Measurements from ENCODE around the gene MCRIP1.

The MCRIP1 gene, protein sequence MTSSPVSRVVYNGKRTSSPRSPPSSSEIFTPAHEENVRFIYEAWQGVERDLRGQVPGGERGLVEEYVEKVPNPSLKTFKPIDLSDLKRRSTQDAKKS

DNA sequence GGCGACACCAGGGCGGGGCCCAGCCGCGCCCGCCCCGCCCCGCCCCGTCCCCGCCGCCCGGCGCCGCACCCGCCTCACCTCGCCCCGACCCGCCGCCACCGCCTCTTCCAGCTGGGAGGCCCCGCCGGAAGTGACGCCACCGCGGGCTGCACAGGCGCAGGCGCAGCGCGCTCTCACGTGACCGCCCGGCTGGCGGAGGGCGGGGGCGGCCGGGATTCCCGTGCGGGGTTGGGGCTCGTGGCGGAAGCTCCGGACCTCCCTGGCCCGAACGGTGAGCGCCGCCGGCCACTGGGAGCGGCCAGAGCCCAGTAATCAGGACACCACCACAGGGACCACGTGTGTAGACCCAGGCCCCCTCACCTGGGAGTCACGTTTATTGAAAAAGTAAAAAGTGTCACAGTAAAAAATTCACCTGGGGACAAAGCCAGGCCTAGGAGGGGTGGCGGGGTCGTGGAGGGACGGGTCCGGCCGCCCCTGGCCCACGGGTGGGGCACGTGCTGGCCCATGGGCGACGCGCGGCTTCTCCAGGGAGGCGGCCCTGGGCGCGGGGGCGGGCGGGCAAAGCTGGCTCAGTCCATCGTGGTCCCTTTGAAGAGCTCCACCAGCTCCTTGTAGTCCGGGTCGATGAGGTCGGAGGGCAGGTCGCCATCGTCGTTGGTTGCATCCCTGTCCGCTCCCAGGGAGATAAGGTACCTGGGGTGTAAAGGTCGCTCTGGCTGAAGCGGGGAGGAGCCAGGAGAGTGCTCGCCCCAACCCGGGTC lies at the start of gene MCRIP1:
TSS of gene MCRIP1 (minus strand) at position 132 of the 761 bp plus-strand sequence. CDS start 8,785 bp downstream, outside the sequence.
- DNase-seq (ENCODE audit: low read depth in 2 of 3, low spot score in 1 of 3), result peak; percentile 91 to 97 (median 91)

DNA sequence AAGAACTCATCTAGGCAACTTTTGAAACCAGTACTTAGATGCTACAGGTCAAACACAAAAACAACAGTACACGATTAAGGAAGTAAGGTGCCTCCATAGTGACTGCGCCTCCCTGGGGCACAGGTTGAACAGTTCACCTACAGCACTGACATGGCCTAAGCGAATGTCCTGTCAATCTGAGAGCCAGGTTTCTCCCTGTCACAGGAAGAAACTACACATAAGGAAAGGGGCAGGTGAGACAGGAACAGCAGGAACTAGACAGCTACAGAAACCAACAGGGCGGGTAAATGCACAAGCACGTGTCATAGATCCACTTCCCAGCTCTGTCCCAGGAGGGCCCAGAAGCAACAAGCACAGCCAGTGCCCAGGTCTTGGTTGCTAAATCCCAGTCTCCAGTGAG lies 46.0 kb upstream of the MCRIP1 start:
- no peak for DNase-seq (ENCODE audit: low read depth in 2 of 3, low spot score in 1 of 3)

DNA sequence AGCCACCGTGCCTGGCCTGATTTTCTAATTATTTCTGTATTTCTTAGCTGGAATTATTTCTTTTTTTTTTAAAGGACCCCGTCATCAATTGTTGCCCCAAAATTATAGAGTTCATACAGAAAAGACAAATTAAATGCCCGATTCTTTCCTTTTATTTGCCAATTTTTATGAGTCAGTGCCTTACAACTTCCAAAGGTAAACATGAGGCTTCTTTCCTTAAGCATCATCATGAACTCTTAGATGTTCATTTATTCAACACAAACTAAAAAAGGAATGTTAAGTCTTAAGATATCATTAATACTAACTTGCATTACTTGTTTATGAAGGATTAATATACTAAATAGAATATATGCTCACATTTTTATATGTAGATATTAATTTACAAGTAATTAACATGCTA lies 45.2 kb upstream of the MCRIP1 start:
- DNase-seq (ENCODE audit: low read depth in 2 of 3, low spot score in 1 of 3), result no peak

DNA sequence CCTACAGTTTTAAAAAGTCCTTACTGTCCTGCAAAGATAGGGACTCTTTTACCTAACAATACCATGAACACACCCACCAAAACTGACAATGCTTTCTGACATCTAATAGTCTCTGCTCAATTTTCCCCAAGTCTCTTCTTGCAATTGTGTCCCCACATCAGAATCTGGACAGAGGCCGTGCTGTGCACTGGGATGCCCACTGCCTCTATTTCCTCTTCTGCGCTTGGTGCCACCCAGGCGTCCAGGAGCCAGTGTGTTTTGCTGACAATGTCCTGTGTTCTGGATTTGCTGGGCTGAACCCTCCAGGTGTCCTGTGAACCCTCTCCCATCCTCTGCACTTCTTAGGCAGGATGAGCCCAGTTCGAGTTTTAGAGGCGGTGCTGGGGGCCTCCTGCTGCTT lies 44.5 kb upstream of the MCRIP1 start:
- no peak for DNase-seq (ENCODE audit: low read depth in 2 of 3, low spot score in 1 of 3)

DNA sequence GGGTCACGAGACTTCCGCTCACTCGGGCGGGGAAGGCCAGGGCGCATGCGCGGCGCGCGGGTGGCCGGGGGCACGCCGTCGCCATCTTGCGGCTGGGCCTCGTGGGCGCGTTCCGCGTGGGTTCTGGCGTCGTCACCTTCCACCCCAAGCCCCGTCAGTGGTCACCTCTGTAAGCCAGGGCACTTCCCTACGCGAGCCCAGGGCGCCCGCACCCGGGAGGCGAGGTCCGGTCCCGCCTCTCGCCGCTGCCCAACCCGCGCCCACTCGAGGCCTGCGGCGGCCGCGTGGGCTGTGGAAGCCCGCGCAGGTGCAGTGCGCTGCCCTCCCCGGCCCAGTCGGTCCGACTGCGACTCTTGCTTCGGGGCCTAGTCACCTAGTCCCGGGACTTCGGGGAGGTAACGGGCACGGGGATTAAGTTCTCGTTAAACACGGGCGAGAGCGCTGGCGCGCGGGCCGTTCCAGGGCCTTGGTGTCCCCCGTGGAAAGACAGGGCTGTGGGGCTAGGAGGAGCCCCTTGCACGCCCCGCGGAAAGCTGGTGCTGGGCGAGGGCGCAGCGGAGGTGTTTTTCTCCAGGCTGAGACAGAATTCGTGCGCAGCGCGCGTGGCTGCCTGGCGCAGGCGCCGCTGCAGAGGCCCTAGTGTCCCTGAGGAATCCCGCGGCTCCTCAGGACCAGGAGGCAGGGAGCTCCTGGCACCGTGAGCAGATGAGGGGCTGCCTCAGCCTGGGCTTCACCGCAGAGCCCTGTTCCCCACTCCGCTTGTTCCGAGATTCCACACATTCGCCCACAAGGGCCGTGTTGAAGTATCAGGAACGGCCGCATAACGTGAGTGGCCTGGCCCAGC lies 38.5 kb upstream of the MCRIP1 start:
- peak; percentile 88 to 97 (median 89) for DNase-seq (ENCODE audit: low read depth in 2 of 3, low spot score in 1 of 3)

DNA sequence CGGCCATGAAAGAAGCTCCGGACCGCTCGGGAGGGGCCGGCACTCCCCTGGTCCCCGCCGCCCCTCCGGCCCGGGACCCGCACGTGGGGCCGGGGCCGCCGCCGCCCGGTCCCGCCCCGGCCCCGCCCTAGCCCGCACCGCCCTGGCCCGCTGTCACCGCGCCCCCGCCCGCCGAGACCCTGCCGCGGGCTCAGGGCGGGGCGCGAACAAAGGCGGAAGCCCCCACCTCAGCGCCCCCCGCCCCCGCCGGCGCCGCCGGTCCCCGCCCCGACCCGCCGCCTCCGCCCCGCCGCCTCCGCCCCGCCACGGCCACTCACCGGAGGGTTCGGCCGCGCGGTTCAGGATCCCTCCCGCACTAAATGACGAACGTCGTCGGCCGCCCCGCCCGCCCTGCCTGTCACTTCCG lies 37.9 kb upstream of the MCRIP1 start, which contains the start of gene ARHGDIA:
TSS of gene ARHGDIA (minus strand) at position 357 of the 406 bp plus-strand sequence. CDS start 1,407 bp downstream, outside the sequence.
- DNase-seq (ENCODE audit: low read depth in 2 of 3, low spot score in 1 of 3), result no peak

DNA sequence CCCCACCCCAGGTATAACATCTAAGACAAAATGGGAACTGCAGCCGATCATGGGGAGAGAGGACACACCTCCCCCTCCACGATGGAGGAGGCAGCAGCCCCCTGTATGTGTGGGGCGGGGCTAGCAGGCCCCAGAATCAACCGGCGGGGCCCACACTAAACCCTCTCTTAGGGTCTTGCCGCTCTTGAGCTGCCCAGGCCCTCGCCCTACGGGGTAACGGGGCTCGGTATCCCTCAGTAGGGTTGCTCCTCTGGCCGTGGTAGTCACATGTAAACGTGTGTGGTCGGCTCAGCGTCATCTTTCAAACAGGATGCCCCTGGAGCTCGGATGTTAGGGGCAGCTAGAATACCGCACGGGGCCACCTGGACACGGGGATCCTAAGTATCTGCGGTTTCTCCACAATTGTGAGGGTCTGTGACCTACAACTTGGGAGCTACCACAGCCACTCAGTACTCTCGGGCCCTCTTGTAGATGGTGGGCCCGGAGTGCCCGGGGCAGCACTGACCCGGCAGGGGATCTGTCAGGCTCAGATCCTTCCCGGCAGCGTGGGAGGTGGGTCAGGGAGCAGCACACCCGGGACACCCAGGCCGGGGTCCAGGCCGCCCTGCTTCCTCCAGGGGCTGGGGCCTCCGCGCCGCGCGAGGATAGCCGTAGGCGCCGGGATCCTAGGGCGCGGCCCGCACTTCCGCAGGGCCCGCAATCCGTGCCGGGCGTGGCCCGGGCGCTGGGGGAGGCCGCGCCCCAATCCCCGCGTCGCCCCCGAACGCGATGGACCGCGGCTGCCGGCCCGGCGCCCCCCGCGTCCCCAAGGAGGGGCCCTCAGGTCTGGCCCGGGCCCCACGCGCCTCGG lies 37.3 kb upstream of the MCRIP1 start:
- no peak for DNase-seq (ENCODE audit: low read depth in 2 of 3, low spot score in 1 of 3)

DNA sequence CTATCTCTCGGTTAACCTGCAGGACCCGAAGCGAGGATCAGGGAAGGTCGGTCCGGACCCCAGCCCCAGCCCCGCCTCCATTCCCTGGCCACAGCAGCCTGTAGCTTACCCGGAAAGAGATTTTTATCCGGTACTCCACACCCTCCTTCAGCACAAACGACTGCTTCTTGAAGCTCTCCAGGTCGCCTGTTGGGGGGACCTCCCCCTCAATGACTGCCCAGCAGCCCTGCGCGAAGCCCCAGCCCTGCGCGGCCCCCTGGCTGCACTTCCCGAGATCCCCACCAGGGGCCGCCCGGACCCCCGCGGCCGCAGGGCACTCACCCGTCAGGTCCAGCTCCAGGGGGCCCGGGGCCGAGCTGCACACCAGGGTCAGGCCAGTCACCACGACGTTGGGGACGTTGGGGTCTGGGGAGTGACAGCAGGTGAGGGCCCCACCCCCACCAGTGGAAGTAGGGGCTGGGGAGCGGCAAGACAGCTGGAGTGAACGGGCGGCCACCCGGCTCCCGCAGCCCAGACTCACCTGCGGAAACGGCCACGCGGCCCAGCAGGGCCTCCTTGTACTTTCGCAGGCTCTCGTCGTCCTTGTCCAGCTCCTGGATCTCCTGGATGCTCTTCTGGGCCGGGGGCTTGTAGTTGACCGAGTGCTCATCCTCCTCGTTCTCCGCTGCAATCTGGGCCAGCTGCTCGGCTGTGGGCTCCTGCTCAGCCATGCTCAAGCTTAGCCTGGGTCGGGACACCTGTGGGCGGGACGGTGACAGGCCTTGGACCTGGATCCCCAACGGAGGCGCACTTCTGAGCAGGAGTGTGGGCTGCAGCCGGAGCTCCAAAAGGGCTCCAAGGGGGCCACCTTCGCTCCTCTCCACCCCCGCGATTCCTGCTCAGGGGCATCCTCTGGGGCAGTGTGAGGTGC lies 36.4 kb upstream of the MCRIP1 start:
- no peak for DNase-seq (ENCODE audit: low read depth in 2 of 3, low spot score in 1 of 3)

DNA sequence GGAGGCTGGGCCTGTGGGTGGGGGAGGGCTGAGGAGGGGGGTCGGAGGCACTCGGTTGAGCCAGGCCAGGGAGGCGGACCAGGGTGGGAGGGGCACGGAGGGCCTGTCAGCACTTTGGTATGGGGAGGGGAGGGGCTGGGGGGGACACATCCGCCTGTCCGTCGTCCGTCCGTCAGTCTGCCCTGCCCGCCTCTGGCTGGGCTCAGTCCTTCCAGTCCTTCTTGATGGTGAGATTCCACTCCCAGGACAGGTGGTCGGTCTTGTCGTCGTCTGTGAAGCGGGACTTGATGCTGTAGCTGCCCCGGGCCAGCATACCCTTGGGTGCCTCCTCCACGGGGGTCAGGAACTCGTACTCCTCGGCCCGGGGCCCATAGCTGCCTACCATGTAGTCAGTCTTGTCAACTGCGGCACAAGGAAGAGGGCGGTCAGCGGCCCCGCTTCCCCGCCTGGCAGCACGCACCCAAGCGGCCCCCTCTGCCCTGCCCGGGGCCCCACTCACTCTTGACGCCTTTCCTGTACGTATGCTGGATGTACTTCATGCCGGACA lies 35.7 kb upstream of the MCRIP1 start:
- DNase-seq (ENCODE audit: low read depth in 2 of 3, low spot score in 1 of 3), result no peak

DNA sequence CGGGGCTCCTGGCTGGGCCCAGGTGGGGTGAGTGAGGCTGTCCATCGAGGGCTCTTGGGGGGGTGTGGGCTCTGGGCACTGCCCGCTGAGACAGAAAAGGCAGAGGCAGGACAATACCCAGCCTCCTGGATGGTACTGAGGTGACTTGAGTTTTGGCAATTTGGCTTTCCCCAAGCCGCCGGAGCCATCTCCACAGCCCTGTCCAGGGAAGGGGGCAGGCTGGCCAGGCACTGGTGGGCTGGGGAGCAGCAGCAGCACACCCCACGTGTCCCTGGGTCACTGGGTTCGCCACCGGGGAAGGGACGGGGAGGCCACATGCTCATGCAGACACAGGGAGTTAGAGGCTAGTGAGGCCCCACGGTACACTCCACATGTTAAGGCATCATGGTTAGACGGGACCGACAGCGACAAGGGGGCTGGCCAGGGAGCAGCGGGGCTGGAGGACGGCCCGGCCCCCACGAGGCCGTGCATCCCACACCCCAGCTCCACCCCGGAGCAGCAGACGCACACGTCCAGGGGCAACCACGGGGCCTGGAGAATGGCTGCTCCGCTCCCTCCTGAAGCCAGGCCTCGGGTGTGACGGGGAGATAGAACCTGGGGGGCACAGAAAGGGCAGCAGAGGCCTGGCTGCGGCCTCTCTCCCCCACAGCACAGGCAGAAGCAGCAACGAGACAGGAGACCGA lies 35.0 kb upstream of the MCRIP1 start:
- no peak for DNase-seq (ENCODE audit: low read depth in 2 of 3, low spot score in 1 of 3)

DNA sequence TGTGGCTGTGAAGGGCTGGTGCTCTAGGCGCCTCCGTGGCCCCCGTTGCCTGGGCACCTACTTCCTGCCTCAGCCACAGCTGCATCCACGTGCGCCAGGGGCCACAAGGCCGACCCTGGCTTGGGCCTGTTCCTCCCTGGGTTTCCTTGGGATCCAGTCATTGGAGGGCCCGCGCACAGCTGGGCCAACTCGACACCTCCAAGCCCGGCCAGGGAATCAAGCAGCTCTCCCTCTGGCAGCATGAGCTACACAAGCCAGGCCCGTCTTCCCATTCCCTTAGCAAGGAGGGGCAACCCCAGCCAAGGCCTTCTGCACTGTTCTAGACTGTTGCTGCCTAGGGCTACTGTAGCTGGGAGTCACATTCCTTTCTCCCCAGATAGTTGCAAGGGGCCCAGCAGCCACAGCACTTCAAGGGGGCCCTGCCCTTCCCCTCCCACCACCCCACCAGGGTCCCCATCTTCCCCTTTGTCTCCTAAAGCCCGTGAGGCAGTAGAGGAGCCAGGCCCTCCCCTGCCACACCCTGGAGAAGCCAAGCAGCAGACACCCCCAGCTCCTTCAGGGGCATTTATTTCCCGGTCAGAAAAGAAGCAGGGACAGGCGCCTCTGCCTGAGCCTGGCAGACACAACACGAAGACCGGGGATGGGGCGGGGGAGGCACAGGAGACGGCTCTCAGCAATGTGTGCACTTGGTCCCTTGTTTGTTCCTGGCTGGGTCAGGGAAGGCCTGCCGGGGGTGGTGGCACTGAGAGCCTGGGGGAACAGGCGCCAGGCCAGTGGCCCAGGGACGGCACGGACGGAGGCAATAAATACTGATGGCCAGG lies 34.3 kb upstream of the MCRIP1 start:
- DNase-seq (ENCODE audit: low read depth in 2 of 3, low spot score in 1 of 3), result no peak

DNA sequence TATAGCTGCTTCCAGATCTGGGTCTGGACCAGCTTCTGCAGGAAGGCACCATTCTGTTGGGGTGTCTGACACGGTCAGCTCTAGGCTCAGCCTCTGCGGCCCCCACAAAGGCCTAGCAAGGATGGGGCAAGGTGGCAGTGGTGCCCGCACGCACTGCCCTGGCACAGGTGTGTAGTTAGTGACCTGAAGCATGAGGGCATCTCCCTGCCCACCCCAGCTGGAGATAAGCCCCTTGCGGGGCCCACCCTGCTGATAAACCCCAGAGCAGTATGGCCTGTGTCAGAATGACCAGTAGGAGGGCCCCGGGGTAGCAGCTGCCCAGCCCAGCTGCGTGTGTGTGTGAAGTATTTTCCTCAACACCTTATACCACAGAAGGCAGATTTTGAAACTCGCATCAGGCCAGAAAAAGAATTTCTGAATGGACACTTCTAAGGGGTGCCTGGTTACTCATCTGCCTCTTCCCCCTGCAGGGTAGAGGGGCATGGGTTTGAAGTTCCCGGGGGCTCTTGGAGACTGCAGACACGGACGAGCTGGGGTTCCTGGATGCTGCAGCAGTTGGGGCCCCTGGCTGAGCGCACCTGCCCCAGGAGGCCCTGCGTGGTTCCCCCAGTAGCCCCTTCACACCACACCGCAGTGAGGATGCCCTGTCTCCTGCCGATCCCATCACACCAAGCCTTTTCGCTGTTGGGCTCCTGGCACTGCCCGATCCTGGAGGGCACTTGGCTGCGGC lies 33.5 kb upstream of the MCRIP1 start:
- DNase-seq (ENCODE audit: low read depth in 2 of 3, low spot score in 1 of 3), result no peak

DNA sequence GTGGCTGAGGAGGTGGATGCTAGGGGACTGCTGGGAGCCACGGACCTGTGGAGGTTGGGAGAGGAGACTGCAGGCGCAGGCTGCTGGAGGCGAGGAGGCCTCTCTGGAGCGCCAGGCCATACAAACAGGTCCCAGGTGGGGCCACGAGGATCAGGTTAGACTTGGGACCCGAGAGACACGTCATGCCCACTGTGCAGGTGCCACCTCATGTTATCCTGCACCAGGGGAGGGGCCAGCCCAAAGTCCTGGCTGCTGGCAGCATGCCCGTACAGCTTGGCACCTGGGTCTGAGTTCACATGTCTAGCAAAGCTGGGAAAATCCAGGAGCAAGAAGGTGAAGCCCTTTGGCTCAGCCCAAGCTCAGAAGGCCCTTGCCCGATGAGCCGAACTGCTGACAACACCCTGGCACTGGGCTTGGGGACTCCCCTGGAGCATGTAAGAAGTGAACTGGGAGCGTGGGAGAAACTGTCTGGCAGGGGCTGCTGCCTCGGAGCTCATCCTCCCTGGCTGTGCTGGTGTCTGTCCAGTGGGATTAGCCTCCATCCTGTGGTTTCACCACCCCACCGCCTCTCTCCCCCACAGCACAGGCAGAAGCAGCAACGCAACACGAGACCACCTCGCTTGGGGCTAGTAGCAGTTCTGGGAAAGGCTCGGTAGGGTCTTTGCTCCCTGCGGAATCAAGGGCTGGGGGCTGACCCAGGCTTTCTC lies 32.8 kb upstream of the MCRIP1 start:
- no peak for DNase-seq (ENCODE audit: low read depth in 2 of 3, low spot score in 1 of 3)

DNA sequence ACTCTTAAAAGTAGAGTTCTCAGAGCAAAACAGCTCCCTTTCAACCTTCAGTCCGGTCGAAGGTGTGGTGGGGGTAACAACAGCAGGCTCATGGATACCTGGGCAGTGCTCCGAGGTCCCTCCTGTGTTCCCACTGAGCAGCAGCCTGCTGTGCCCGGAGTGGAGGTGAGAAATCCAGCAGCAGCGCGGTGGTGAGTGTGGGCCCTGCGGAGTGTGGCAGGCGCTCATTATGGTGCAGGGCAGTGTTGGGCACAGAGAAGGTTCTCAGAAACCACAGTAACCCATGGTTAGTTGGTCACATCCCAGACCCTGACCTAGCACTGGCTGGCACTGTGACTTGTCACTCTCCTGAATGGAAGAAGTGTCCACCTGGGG lies 32.3 kb upstream of the MCRIP1 start:
- DNase-seq (ENCODE audit: low read depth in 2 of 3, low spot score in 1 of 3), result no peak

DNA sequence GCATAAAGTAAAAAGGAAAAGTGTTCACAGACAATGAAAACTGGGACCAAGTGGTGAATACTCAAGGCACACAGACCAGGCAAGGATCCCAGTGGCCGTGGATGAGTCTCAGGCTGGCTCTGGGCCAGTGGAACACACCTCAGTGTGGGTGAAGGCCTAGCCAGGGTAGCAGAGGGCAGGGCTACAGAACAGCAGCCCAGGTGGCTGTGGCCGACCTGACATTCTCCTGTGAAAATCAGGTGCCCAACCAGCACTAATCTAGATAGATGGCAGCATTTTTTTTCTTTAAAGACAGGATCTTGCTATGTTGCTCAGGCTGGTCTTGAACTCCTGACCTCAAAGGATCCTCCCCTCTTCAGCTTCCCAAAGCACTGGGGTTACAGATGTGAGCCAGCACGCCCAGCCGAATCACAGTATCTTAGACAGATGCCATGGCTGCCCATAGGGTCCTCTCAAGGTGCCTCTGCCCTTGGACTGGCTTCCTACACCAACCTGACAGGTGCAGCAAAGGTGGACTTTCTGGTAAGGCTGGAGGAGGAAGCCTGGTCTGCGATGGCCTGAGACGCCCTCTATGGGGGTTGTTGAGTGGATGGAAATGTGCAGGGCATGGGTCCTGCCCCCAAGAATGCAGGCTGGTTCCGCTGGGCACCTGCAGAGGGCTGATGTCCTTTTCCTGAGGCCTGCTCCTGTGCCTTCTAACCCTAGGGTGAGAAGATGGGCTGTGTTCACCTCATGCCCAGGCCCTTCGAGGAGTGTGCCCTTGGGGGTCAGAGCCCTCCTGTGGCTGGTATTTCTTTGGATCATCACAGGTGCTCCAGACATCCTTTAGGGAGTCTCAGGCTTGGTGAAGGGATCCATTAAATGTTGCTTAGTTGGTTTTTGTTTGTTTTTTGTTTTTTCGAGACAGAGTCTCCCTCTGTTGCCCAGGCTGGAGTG lies 31.0 kb upstream of the MCRIP1 start:
- DNase-seq (ENCODE audit: low read depth in 2 of 3, low spot score in 1 of 3), result no peak

DNA sequence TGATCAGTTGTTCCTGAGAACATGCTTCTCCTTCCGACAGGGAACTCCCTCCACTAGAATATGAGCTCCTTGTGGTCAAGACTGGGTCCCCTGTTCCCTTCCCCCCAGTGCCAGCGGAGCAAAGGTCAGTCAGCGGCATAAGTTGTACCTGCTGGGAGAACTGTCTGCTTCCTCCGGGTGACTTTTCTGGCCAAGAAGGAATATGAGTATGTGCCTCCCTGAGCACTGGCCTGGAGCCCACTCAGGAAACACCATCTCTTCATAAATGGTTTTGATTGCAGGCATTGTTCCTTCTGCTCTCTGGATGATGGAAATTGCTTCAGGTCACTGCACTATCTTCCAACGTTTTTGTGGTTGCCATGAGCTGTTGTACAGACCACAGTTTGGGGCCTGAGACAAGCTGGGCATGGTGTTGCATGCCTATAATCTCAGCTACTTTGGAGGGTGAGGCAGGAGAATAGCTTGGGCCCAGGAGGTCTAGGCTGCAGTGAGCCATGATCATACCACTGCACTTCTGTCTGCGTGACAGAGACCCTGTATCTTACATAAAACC lies 30.1 kb upstream of the MCRIP1 start:
- DNase-seq (ENCODE audit: low read depth in 2 of 3, low spot score in 1 of 3), result no peak

Data from stimulated activated CD4-positive, alpha-beta T cell treated with anti-CD3 and anti-CD28 coated beads, Interleukin-12 subunit alpha, Interleukin-12 subunit beta, amount 100 ng/mL, for 48 hours (primary cell).